Neuronal stem cell (in vitro differentiated cells): Measurements from ENCODE around the gene TXNDC11.

ENCODE experiments used
- DNase-seq: peaks from one replicate; pipeline ENCODE4 v3.0.0-alpha.2; 2013; ENCODE audit warnings: low spot score
- H2AFZ ChIP-seq: one replicate; pipeline ENCODE4 v1.6.1; 2013; ENCODE audit warnings: mild to moderate bottlenecking, low read length, inconsistent platforms
- H2AK5ac ChIP-seq: 2 replicates; pipeline ENCODE4 v1.6.1; 2013; ENCODE audit warnings: low read depth, mild to moderate bottlenecking, inconsistent platforms, low read length, moderate library complexity, mixed read lengths
- H2BK120ac ChIP-seq: 2 replicates; pipeline ENCODE4 v1.6.1; 2013; ENCODE audit warnings: low read depth, mild to moderate bottlenecking, inconsistent platforms, low read length, moderate library complexity, mixed read lengths
- H2BK12ac ChIP-seq: one replicate; pipeline ENCODE4 v1.6.1; 2013; ENCODE audit warnings: low read length, inconsistent platforms
- H2BK15ac ChIP-seq: 2 replicates; pipeline ENCODE4 v1.6.1; 2013; ENCODE audit warnings: mild to moderate bottlenecking, low read length, inconsistent platforms, mixed read lengths
- H2BK5ac ChIP-seq: one replicate; pipeline ENCODE4 v1.6.1; 2013; ENCODE audit warnings: inconsistent platforms, mild to moderate bottlenecking, low read length, moderate library complexity
- H3K14ac ChIP-seq: one replicate; pipeline ENCODE4 v1.6.1; 2013; ENCODE audit warnings: low read length, inconsistent platforms
- H3K18ac ChIP-seq: 2 replicates; pipeline ENCODE4 v1.6.1; 2013; ENCODE audit warnings: low read length, inconsistent platforms
- H3K23ac ChIP-seq: 2 replicates; pipeline ENCODE4 v1.6.1; 2013; ENCODE audit warnings: low read depth, mild to moderate bottlenecking, mixed read lengths, low read length, inconsistent platforms; ENCODE audit not compliant: poor library complexity
- H3K27ac ChIP-seq: replicated peaks from 3 replicates; pipeline ENCODE4 v1.5.1; 2013; ENCODE audit warnings: low read length, inconsistent platforms
- H3K27me3 ChIP-seq, 3 experiments: 2 replicates each; pipeline ENCODE4 v1.6.1; 2013; ENCODE audit warnings: low read length in 3 of 3, mild to moderate bottlenecking in 2 of 3, inconsistent platforms in 1 of 3, low read depth in 1 of 3, mixed read lengths in 1 of 3, moderate library complexity in 1 of 3; ENCODE audit not compliant: control insufficient read depth in 3 of 3, insufficient read depth in 3 of 3
- H3K36me3 ChIP-seq, 2 donors: replicated peaks in 1 of 2; 2 replicates each; pipeline ENCODE4 v1.6.1; 2013; ENCODE audit warnings: low read length in 2 of 2; ENCODE audit not compliant: control insufficient read depth in 2 of 2, insufficient read depth in 2 of 2
- H3K4ac ChIP-seq: 2 replicates; pipeline ENCODE4 v1.6.1; 2013; ENCODE audit warnings: inconsistent platforms, mild to moderate bottlenecking, low read length, moderate library complexity
- H3K4me1 ChIP-seq, 2 donors: 1 replicate in 1 of 2; 2 replicates in 1 of 2; pipeline ENCODE4 v1.6.1; 2013; ENCODE audit warnings: low read length in 2 of 2, low read depth in 1 of 2; ENCODE audit not compliant: control insufficient read depth in 2 of 2, insufficient read depth in 1 of 2
- H3K4me2 ChIP-seq: one replicate; pipeline ENCODE4 v1.6.1; 2013; ENCODE audit warnings: mild to moderate bottlenecking, low read length, inconsistent platforms; ENCODE audit not compliant: insufficient read depth, poor library complexity, severe bottlenecking
- H3K4me3 ChIP-seq, 2 donors: 2 replicates each; pipeline ENCODE4 v1.5.1; 2013; ENCODE audit warnings: low read length in 2 of 2, mild to moderate bottlenecking in 2 of 2, inconsistent platforms in 1 of 2, moderate library complexity in 1 of 2
- H3K79me1 ChIP-seq: one replicate; pipeline ENCODE4 v1.6.1; 2013; ENCODE audit warnings: low read depth, mild to moderate bottlenecking, inconsistent platforms, low read length, moderate library complexity
- H3K9ac ChIP-seq: one replicate; pipeline ENCODE4 v1.6.1; 2013; ENCODE audit warnings: mild to moderate bottlenecking, low read depth, low read length, inconsistent platforms; ENCODE audit not compliant: poor library complexity
- H3K9me3 ChIP-seq, 2 donors: replicated peaks in 1 of 2; 2 replicates each; pipeline versions ENCODE3 to v1.6.1; 2013; ENCODE audit warnings: low read length in 2 of 2, mild to moderate bottlenecking in 2 of 2, inconsistent platforms in 1 of 2, low read depth in 1 of 2, mixed read lengths in 1 of 2, moderate library complexity in 1 of 2; ENCODE audit not compliant: control insufficient read depth in 2 of 2, insufficient read depth in 1 of 2
- H4K8ac ChIP-seq: one replicate; pipeline ENCODE4 v1.6.1; 2013; ENCODE audit warnings: low read depth, mild to moderate bottlenecking, inconsistent platforms, low read length, moderate library complexity
- H4K91ac ChIP-seq: one replicate; pipeline ENCODE4 v1.6.1; 2013; ENCODE audit warnings: low read length, low read depth, mild to moderate bottlenecking, inconsistent platforms; ENCODE audit not compliant: poor library complexity
- WGBS, 2 donors: extraction: QIAGEN DNeasy Blood & Tissue Kit; methylation state at CpG; one replicate each; pipeline ENCODE4 v1.1.7; 2013; ENCODE audit warnings: missing lambda C conversion rate in 2 of 2, mixed read lengths in 1 of 2; ENCODE audit not compliant: insufficient read length in 2 of 2, insufficient replicate concordance in 1 of 2; ENCODE audit errors: extremely low coverage in 2 of 2; 5-methylcytosine and 5-hydroxymethylcytosine counted together

TXNDC11 gene

DNA sequence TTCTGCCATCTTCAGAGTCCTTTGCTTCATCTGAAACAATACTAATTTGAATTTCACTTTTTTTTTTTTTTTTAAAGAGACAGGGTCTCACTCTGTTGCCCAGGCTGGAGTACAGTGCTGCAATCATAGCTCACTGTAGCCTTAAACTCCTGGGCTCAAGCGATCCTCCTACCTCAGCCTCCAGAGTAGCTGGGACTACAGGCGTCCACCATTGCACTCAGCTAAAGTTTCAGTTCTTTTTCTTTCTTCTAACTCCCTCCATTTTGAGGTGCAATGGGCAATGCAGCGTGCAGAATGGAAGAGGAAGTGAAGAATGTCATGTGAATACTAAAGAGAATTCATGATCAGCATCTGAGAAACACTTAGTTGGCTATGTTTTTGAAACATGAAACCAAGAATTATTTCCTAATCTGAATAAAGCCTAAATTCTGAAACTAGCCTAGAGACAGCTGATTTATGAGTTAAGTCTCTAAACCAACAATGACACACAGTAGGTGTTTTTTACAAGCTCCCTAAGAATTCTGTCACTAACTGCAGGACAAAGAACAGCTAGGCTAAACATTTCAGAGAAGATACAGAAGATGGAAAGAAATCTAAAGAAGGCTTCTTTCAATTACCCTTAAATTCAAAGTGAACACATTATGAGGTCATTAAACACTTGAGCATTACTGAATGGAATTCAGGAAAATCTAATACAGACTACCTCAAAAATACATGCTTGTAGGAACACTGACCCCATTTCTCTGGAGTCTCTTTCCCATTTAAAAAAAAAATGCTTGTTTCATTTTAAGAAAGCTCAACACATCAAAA lies 53.4 kb downstream of the TXNDC11 start:
- no peaks in the 10 kb centered on the region for H3K27me3 ChIP-seq
- H2BK120ac ChIP-seq = no peak overlapping the region
- no peak overlapping the region for H2AK5ac ChIP-seq
- no peak overlapping the region for H3K27ac ChIP-seq
- H2AFZ ChIP-seq = no peak overlapping the region
- WGBS, 2 donors = no CpG with 5 or more reads among the region's 3 CpGs
- no peak for DNase-seq
- no peak overlapping the region for H4K91ac ChIP-seq
- H3K79me1 ChIP-seq = peaks cover 1% of the 10 kb centered on the region
- H3K23ac ChIP-seq = no peak overlapping the region
- no peak overlapping the region for H2BK15ac ChIP-seq
- no peak overlapping the region for H3K4me2 ChIP-seq
- H3K4me1 ChIP-seq = peaks cover 5 to 6% of the 10 kb centered on the region in 2 donors
- no peak overlapping the region for H3K9ac ChIP-seq
- H2BK12ac ChIP-seq = no peak overlapping the region
- H3K4ac ChIP-seq = no peak overlapping the region
- H4K8ac ChIP-seq = no peak overlapping the region
- H3K14ac ChIP-seq = no peak overlapping the region
- no peaks in the 10 kb centered on the region for H3K9me3 ChIP-seq
- no peak overlapping the region for H2BK5ac ChIP-seq
- H3K36me3 ChIP-seq = peaks cover 15 to 70% of the 10 kb centered on the region in 2 donors
- no peak overlapping the region for H3K18ac ChIP-seq
- no peak overlapping the region for H3K4me3 ChIP-seq

- Histone ChIP-seq H4K8ac (no peak overlapping the region), H3K9me3 (no peaks in the 10 kb centered on the region), H3K27ac (no peak overlapping the region), H3K14ac (no peak overlapping the region), H3K4ac (no peak overlapping the region), H3K9ac (no peak overlapping the region), H2AK5ac (no peak overlapping the region), H4K91ac (no peak overlapping the region), H2BK12ac (no peak overlapping the region), H3K4me2 (no peak overlapping the region), H2BK120ac (no peak overlapping the region), H2BK5ac (no peak overlapping the region), H3K79me1 (peaks cover 1% of the 10 kb centered on the region), H3K36me3 (peaks cover 18 to 78% of the 10 kb centered on the region in 2 donors), H3K18ac (no peak overlapping the region), H3K4me3 (no peak overlapping the region), H3K4me1 (peaks cover 5 to 6% of the 10 kb centered on the region in 2 donors), H2AFZ (no peak overlapping the region), H3K27me3 (no peaks in the 10 kb centered on the region), H2BK15ac (no peak overlapping the region), H3K23ac (no peak overlapping the region)
- no peak for DNase-seq
- no CpG with 5 or more reads among the region's 1 CpG for WGBS, 2 donors
Measured at GRCh38 chr16:11688520-11688886, 54.2 kb downstream of the TXNDC11 start.

GRCh38 chr16:11687601-11688519 lies 54.8 kb downstream of the TXNDC11 start:
- Histone ChIP-seq H3K79me1 (peaks cover 1% of the 10 kb centered on the region), H3K18ac (no peak overlapping the region), H2BK12ac (no peak overlapping the region), H3K4me2 (no peak overlapping the region), H2AK5ac (no peak overlapping the region), H3K4me1 (peaks cover 5 to 6% of the 10 kb centered on the region in 2 donors), H4K91ac (no peak overlapping the region), H2BK15ac (no peak overlapping the region), H3K4me3 (no peak overlapping the region), H2AFZ (no peak overlapping the region), H3K4ac (no peak overlapping the region), H3K27ac (no peak overlapping the region), H4K8ac (no peak overlapping the region), H3K36me3 (peaks cover 21 to 82% of the 10 kb centered on the region in 2 donors), H3K9ac (no peak overlapping the region), H2BK120ac (no peak overlapping the region), H2BK5ac (no peak overlapping the region), H3K14ac (no peak overlapping the region), H3K9me3 (no peaks in the 10 kb centered on the region), H3K23ac (no peak overlapping the region), H3K27me3 (no peaks in the 10 kb centered on the region)
- WGBS, 2 donors = no CpG with 5 or more reads among the region's 13 CpGs
- DNase-seq = no peak
